Ishikawa (cell line): ENCODE results near the gene MINK1.
A peak's percentile ranks its signal among the peaks of the same experiment; 100 is the strongest.

Experiments used
- CEBPB ChIP-seq: IDR thresholded peaks from 2 replicates; pipeline ENCODE4 v1.6.1; 2012
- CREB1 ChIP-seq: IDR thresholded peaks from 2 replicates; pipeline ENCODE4 v1.6.1; 2012; ENCODE audit warnings: low read depth
- EP300 ChIP-seq: IDR thresholded peaks from 2 replicates; pipeline ENCODE4 v1.6.1; 2012; ENCODE audit warnings: borderline replicate concordance
- FOXM1 ChIP-seq: IDR thresholded peaks from 2 replicates; pipeline ENCODE4 v1.6.1; 2012; ENCODE audit warnings: low read depth, borderline replicate concordance
- MAX ChIP-seq: IDR thresholded peaks from 2 replicates; pipeline ENCODE4 v1.6.1; 2012
- NFIC ChIP-seq: IDR thresholded peaks from 2 replicates; pipeline ENCODE4 v1.6.1; 2012
- RAD21 ChIP-seq: IDR thresholded peaks from 2 replicates; pipeline ENCODE4 v1.6.1; 2012; ENCODE audit warnings: low read depth
- REST ChIP-seq: IDR thresholded peaks from 2 replicates; pipeline ENCODE4 v1.6.1; 2012; ENCODE audit warnings: low read depth, mild to moderate bottlenecking
- TAF1 ChIP-seq: IDR thresholded peaks from 2 replicates; pipeline ENCODE4 v1.6.1; 2012; ENCODE audit warnings: low read depth, mild to moderate bottlenecking
- USF1 ChIP-seq: IDR thresholded peaks from 2 replicates; pipeline ENCODE4 v1.6.1; 2012
- YY1 ChIP-seq: IDR thresholded peaks from 2 replicates; pipeline ENCODE4 v1.6.1; 2012; ENCODE audit warnings: low read depth
- ZBTB7A ChIP-seq: IDR thresholded peaks from 2 replicates; pipeline ENCODE4 v1.6.1; 2012; ENCODE audit warnings: low read depth

- no peak for TF ChIP-seq REST
- TF ChIP-seq ZBTB7A = peak; percentile 90
- TF ChIP-seq NFIC = no peak
- no peak for TF ChIP-seq YY1
- no peak for TF ChIP-seq USF1
- TF ChIP-seq CEBPB = no peak
- peak; percentile 17; the same call in 1 of the 2 replicates for TF ChIP-seq TAF1
- no peak for TF ChIP-seq CREB1
- TF ChIP-seq EP300 = no peak
- TF ChIP-seq MAX = no peak
- TF ChIP-seq RAD21 = no peak
- TF ChIP-seq FOXM1 = no peak
Measured at GRCh38 chr17:4806777-4807604, 26.1 kb upstream of the MINK1 start, which contains the start of gene PLD2.
